Measurements from ENCODE around the gene PPCDC.

GRCh38 chr15:75016431-75016830, 7.0 kb upstream of the PPCDC start:
- TF ChIP-seq CTCF (conservative IDR thresholded peaks at IDR 0.05; ENCODE audit: low read depth, low read length) (no peak), RFX5 (IDR thresholded peaks at IDR 0.05; ENCODE audit: low read depth, low read length) (no peak)
